GM19438 (cell line): ENCODE data around the gene KRT39.

Source experiments
- ATAC-seq: cut with Tn5 transposase; IDR thresholded peaks from one replicate; pipeline ENCODE4 v1.9.1; 2021; ENCODE audit warnings: low read depth; ENCODE audit not compliant: unreplicated experiment

Gene KRT39

DNA sequence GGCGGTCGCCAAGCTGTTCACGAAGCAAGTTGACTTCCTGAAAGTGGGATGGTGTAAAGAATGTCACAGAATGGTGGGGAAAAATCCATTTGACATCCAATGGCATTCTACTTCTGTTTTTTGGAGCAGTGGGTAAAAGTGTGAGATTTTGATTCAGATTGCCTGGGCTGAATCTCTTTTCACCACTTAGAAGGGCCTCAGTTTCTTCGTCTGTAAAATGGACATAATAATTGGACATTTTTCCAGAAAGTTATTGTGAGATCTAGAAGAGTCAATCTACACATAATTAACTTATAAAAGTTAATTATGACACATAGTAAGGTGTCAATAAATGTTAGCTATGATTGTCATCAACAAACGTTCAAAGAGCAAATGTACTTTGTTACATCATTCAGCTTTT, 14.4 kb upstream of the KRT39 start:
- no peak for ATAC-seq

- no peak for ATAC-seq
Measured at GRCh38 chr17:40980596-40980995, 13.8 kb upstream of the KRT39 start.

- no peak for ATAC-seq
Measured at GRCh38 chr17:40980117-40980516, 13.4 kb upstream of the KRT39 start.

DNA sequence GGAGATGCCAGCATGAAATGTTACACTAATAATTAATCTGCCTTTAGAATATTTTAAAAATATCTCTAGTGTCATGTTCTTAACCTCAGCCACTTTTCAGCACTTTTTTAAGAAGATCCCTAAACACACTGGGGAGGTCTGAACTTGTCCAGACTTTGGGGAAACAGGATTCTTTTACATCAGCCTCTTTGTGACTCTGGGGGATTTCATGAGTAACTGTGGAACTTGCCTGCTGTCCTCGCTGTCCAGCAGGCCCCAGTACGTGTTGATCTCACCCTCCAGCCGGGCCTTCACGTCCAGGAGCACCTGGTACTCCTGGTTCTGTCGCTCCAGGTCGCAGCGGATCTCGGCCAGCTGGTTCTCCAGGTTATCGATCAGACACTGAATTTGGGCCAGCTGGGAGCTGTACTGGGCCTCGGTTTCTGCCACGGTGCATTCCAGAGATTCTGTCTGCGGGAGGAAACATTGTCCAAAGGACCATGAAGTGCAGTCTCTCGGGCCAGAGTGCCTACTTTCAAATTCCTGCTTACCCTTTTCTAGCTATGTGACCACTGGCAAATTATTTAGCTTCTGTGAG, 11.9 kb upstream of the KRT39 start:
- ATAC-seq = no peak

DNA sequence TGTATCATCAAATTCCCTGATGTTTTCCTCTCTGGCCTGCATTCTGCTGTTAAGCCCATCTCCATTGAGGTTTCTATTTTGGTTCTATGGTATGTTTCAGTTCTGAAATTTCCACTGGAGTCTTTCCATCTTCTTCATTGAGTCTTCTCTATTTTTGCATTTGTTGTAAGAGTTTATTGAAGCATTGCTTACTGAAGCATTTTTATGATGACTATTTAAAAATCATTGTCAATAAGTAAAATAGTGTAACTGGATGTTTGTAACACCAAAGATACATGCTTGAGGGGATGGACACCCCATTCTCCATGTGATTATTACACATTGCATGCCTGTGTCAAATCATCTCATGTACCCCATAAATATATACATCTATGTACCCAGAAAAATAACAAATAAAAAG, 8.8 kb upstream of the KRT39 start:
- no peak for ATAC-seq

- ATAC-seq = no peak
Measured at GRCh38 chr17:40974366-40974765, 7.6 kb upstream of the KRT39 start.

DNA sequence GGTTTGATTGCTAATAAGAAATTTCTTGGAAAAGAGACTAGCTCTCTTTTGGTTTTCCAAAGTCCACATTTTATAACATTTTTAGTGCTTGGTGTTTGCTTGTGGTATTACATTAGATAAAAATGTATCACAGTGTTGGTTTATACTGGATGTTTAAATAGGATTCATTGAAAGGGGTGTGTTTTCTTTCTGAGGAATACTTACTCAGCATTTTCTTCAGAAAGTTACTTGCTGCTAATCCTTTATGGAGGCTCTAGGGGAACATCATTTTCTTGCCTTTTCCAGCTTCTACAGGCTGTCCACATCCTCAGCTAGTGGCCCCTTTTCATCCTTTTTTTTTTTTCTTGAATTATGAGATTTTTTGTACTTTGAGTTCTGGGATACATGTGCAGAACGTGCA, 834 bp upstream of the KRT39 start:
- no peak for ATAC-seq

GRCh38 chr17:40963838-40964237, 2.9 kb downstream of the KRT39 start:
- ATAC-seq = no peak

DNA sequence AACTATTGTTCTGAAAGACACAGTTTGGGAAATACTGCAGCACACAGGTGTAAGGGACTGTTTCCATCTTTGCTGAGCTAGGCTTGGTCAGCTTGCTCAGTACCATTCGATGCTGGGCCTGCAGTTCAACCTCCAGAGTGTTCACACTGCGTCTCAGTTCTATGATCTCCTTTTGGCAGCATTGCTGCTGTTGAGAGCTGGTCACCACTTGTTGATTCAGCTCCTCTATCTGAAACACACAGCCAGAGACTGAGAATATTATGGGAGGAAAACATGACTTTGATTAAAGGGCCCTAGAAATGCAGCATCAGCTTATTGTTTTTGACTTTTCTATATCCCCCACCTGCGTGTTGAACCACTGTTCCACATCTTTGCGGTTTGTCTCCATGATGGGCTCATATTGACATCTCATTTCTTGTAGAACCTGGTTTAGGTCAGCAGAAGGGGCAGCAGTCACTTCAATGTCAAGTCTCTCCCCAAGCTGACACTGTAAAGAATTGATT, 4.6 kb downstream of the KRT39 start:
- ATAC-seq = no peak

GRCh38 chr17:40961591-40961990, 5.2 kb downstream of the KRT39 start:
- no peak for ATAC-seq

DNA sequence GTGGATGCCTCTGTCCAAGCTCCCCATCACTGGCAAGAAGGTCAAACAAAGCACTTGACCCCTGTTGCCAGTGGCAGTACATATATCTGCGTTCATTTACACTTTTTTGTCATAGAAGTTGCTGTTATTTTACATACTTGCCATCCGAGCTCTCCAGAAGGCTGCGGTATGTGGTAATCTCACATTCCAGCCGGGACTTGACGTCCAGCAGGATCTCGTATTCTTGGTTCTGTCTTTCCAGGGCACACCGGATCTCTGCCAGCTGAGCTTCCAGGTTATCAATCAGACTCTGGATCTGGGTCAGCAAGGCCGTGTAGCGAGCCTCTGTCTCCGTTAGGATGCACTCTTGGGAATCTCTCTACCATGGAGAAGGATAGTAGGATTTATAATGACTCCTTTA, 6.6 kb downstream of the KRT39 start:
- ATAC-seq = no peak

DNA sequence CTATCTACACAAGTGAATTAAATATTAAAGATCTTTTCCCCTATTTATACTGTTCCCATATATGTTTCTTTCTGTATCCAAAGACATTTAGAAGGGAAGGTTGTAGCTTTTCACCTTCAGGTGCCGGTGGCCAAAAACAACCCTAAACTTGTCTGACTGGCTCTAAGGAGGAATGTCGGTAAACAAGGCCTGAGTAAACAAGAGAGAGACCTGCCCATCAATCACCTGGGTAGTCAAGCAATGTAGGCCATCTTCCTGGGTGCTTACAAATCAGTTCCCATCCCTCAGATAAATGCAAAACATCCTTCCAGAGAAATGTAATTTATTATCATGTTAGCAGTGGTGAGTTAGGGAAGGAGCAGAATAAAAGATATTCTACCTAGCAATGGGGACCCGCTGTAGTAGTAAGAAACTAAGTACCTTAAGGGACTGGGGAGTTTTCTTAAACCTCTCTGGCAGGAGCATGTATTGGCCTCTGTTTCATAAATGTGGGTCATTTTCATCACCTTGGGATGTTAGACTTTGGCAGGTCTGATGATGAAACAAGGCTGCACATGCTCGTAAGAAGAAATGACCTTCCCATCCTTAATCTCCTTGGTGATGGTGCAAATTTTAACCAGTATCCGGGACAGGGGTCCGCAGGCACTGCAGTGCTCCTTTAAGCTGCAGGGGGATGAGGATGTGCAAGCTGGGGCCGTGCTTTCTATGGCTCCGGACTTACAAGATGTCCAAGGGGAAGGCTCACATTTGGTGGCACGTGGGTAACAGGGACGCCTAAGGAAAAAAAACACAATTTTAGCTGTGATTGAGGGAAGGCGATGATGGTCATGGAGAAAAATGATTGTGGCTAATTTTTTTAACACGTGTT, 8.4 kb downstream of the KRT39 start:
- ATAC-seq = no peak

DNA sequence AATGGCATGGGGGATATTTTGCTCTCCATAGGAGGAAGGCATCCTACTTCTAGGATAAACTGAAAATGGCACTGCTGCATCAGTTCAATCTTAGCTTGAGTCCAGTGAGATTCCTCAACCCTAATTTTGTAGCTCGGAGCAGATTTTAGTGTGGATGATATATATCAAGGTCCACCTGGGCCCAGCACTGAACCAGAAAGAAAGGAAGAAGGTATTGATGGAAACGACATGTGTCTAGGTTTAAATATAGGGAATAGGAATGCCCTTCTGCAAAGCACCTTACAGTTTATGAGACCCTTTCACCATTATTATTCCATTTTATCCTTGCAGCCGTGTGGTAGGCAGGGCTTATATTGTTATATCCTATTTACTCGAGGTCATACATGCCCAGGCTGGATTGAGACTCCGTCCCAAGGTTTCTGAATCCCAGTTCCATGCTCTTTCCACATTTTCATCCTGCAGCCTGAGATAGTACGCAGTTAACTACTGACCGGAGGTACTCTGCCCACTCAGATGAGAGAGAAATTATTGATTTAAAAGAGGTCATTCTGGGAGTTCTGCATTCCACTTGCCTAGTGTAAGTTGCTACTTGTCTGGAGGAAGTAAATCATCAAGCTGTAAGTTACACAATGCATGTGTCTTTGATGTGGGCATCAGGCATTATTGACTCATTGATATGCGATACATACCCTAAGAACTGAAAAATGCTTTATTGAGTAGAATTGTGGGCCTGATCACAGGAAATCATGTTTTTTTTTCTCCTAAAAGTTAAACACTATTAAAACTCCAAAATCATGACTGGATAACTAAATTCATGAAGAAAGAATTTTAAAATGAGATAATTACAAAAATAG, 10.1 kb downstream of the KRT39 start:
- no peak for ATAC-seq

- no peak for ATAC-seq
Measured at GRCh38 chr17:40953881-40954280, 12.9 kb downstream of the KRT39 start.

- ATAC-seq = no peak
Measured at GRCh38 chr17:40952661-40953060, 14.1 kb downstream of the KRT39 start.

DNA sequence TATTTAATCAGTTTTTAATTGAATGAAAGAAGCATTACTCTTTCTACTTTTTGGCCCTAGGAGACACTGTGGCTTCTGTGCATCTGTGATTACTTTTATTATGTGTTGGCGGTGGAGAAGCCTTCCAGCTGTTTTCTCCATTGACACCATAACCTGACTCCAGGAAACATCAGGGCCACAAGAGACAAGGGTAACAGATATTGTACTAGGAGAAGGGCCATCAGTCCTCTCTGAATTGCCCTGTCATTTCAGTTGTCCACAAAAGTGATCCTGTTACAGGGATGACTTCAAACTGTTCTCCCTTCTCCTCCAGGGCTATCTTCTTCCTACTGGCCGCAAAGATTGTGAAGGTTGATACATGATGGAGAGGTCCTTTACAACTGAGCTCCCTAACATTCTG, 14.6 kb downstream of the KRT39 start:
- ATAC-seq = no peak

GRCh38 chr17:40951011-40951622, 15.6 kb downstream of the KRT39 start:
- ATAC-seq = no peak

GRCh38 chr17:40950176-40950575, 16.6 kb downstream of the KRT39 start:
- ATAC-seq = no peak

DNA sequence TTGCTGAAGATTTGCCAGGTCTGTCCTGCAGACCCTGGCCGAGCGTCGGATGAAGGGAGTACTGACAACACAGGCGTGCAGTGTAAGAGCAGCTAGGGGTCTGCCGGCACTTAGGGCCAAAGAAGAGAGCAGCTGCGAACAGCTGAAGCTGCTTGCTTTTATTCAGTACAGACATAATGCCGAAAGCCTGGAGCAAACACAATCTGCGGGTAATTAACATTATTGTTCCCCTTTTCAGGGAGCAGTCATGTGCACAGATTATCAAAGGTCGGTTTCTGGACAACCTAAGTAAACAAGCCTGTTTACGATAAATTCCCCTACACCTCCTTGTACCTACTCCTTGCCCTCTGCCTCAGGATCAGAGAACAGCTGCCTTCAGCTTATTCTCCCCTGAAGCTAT, 17.3 kb downstream of the KRT39 start:
- no peak for ATAC-seq

DNA sequence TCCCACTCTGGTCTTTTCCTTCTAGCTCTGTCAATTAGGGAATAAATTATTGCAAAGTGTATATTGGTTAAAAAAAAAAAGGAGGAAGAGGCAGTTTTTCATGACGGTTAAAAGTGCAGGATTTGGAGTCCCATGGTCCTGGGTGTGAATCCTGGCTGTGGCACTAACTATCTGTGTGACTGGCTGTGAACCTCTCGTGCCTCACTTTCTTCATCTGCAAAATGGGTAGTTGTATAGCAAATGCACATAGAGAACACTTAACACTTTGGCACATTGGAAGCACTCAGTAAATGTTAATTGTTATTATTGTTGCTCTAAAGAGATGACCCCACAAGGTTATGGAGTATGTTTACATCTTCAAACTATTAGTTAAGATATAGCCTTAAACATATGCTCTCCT, 18.8 kb downstream of the KRT39 start:
- ATAC-seq = no peak

- no peak for ATAC-seq
Measured at GRCh38 chr17:40945414-40945813, 21.3 kb downstream of the KRT39 start.
